T-cell (primary cell): ENCODE data around the gene SASH3. TPM values are rescaled to one million over a fixed set of nuclear protein-coding genes. Genes with fewer than 3 reads are reported as not detected.

Experiments
- ATAC-seq, 4 experiments: fragments of 200-7000 bp in 3 of 4; fragments of 150-1000 bp in 1 of 4; cut with Tn5 transposase; replicated peaks in 1 of 4; 1 replicate in 3 of 4; 2 replicates in 1 of 4; pipeline ENCODE4 v1.10.0; 2021; ENCODE audit warnings: moderate library complexity in 3 of 4, mild to moderate bottlenecking in 2 of 4, moderate number of reproducible peaks in 1 of 4
- CTCF ChIA-PET, 2 donors: fragments of 300-600 bp; sonication (Branson Sonifier 250); formaldehyde crosslinking; loops; one replicate each; lab custom pipeline; 2022; ENCODE audit warnings: antibody characterized with exemption in 2 of 2; lab: Charles Lee
- POLR2A ChIA-PET, 2 donors: fragments of 300-600 bp; sonication (Branson Sonifier 250); formaldehyde crosslinking; loops; one replicate each; lab custom pipeline; 2022; ENCODE audit warnings: antibody characterized with exemption in 2 of 2; lab: Charles Lee
- DNase-seq, 35 experiments: peaks; one replicate each; pipeline versions ENCODE4 v3.0.0 to v3.0.0-alpha.2; 2013 to 2023
- H3K27ac ChIP-seq: one replicate; pipeline ENCODE4 v1.5.1; 2013; ENCODE audit warnings: low read length
- H3K27me3 ChIP-seq, 2 experiments: replicated peaks in 1 of 2; 1 replicate in 1 of 2; 2 replicates in 1 of 2; pipeline versions ENCODE4 v1.6.1 to v1.7.0; 2013; ENCODE audit warnings: low read length in 1 of 2, mixed read lengths in 1 of 2; ENCODE audit not compliant: control insufficient read depth in 2 of 2, insufficient read depth in 2 of 2; ENCODE audit errors: extremely low read depth in 1 of 2
- H3K36me3 ChIP-seq, 2 donors: 1 replicate in 1 of 2; 2 replicates in 1 of 2; pipeline versions ENCODE4 v1.6.1 to v1.7.0; 2013; ENCODE audit warnings: low read length in 1 of 2; ENCODE audit not compliant: control insufficient read depth in 2 of 2, insufficient read depth in 1 of 2; ENCODE audit errors: extremely low read depth in 1 of 2
- H3K4me1 ChIP-seq, 2 experiments: 1 replicate in 1 of 2; 2 replicates in 1 of 2; pipeline versions ENCODE4 v1.6.1 to v1.7.0; 2013; ENCODE audit warnings: low read length in 2 of 2, mixed read lengths in 1 of 2; ENCODE audit not compliant: insufficient read depth in 2 of 2, control insufficient read depth in 1 of 2; ENCODE audit errors: extremely low read depth in 1 of 2
- H3K4me3 ChIP-seq, 2 donors: 1 replicate in 1 of 2; 2 replicates in 1 of 2; pipeline versions ENCODE4 v1.5.1 to v1.7.0; 2013; ENCODE audit warnings: mild to moderate bottlenecking in 2 of 2, low read length in 1 of 2, moderate library complexity in 1 of 2; ENCODE audit not compliant: control insufficient read depth in 1 of 2; ENCODE audit errors: extremely low read depth in 1 of 2
- H3K9me3 ChIP-seq: 2 replicates; pipeline ENCODE4 v1.7.0; 2013
- H3K27ac Mint-ChIP-seq, 2 donors: one replicate each; pipeline ENCODE4 v1.8.0; 2020 to 2021; ENCODE audit warnings: mild to moderate bottlenecking in 2 of 2, mixed read lengths in 2 of 2
- H3K27me3 Mint-ChIP-seq, 2 donors: one replicate each; pipeline ENCODE4 v1.8.0; 2021 to 2022; ENCODE audit warnings: mixed read lengths in 2 of 2
- H3K36me3 Mint-ChIP-seq: one replicate; pipeline ENCODE4 v1.8.0; 2021; ENCODE audit warnings: mixed read lengths
- H3K4me1 Mint-ChIP-seq, 3 donors: one replicate each; pipeline ENCODE4 v1.8.0; 2020 to 2022; ENCODE audit warnings: mixed read lengths in 3 of 3, mild to moderate bottlenecking in 1 of 3
- H3K4me3 Mint-ChIP-seq, 3 donors: one replicate each; pipeline ENCODE4 v1.8.0; 2020 to 2022; ENCODE audit warnings: mild to moderate bottlenecking in 3 of 3, mixed read lengths in 3 of 3, moderate library complexity in 3 of 3
- H3K9me3 Mint-ChIP-seq, 3 donors: one replicate each; pipeline ENCODE4 v1.8.0; 2020 to 2022; ENCODE audit warnings: mixed read lengths in 3 of 3
- WGBS: methylation state at CpG from one replicate; pipeline ENCODE4 v1.1.5; 2013; ENCODE audit warnings: missing lambda C conversion rate; ENCODE audit not compliant: insufficient coverage; 5-methylcytosine and 5-hydroxymethylcytosine counted together
- total RNA-seq, 35 experiments: library from RNA in 6 of 35; stranded (reverse) in 6 of 35; fragments of 120-200 nt in 1 of 35; gene quantifications; one replicate each; pipeline versions ENCODE4 v1.2.1 to v1.2.4 and lab custom pipeline; 2013 to 2026

SASH3 gene
- total RNA-seq, 5 donors from 2014 or later (not counting 1 experiment from before 2014, with no cell fraction given), result 102 to 163 (median 142) TPM

GRCh38 chrX:129797251-129797906 is 17.6 kb downstream of the SASH3 start:
- 87% methylated on average over 3 of the region's 4 CpGs for WGBS
- Histone ChIP-seq H3K4me1 (peaks cover 0 to 27% of the 10 kb centered on the region in 2 experiments), H3K27ac (no peak overlapping the region), H3K4me3 (no peak overlapping the region), H3K9me3 (no peaks in the 10 kb centered on the region), H3K36me3 (peaks cover 0 to 43% of the 10 kb centered on the region in 2 donors), H3K27me3 (no peaks in the 10 kb centered on the region)
- CTCF ChIA-PET, result no interaction called here
- peak overlapping the region; percentile 43 to 55 for H3K27ac Mint-ChIP-seq
- no peak for DNase-seq
- peaks cover 18 to 25% (median 19%) of the 10 kb centered on the region in 3 donors for H3K4me1 Mint-ChIP-seq
- H3K27me3 Mint-ChIP-seq, result peaks cover 0 to 7% of the 10 kb centered on the region in 2 donors
- no peak for ATAC-seq
- POLR2A ChIA-PET, result interaction anchor here in 1 of 2 donors (0.9 kb wide), 1 partner anchor 25 kb away, joined by 3 read pairs; no protein-coding TSS in a partner anchor
- H3K9me3 Mint-ChIP-seq, result no peaks in the 10 kb centered on the region
- H3K36me3 Mint-ChIP-seq, result peaks cover 3% of the 10 kb centered on the region
- no peak overlapping the region for H3K4me3 Mint-ChIP-seq

GRCh38 chrX:129798456-129798855 is 18.7 kb downstream of the SASH3 start:
- Mint-ChIP-seq H3K27me3 (peaks cover 0 to 7% of the 10 kb centered on the region in 2 donors), H3K4me1 (peaks cover 18 to 25% (median 19%) of the 10 kb centered on the region in 3 donors), H3K4me3 (no peak overlapping the region), H3K9me3 (no peaks in the 10 kb centered on the region), H3K27ac (peak overlapping the region; percentile 66 to 81), H3K36me3 (peaks cover 3% of the 10 kb centered on the region)
- Histone ChIP-seq H3K9me3 (no peaks in the 10 kb centered on the region), H3K4me3 (no peak overlapping the region), H3K27me3 (no peaks in the 10 kb centered on the region), H3K4me1 (peaks cover 0 to 17% of the 10 kb centered on the region in 2 experiments), H3K27ac (no peak overlapping the region), H3K36me3 (peaks cover 0 to 32% of the 10 kb centered on the region in 2 donors)
- DNase-seq (no peak), ATAC-seq (peak in 1 of 4 experiments; percentile 13)
- WGBS, result no CpG with 5 or more reads among the region's 3 CpGs
- ChIA-PET POLR2A (interaction anchor here in 1 of 2 donors (0.5 to 1.0 kb wide), 2 partner anchors 15 to 22 kb away, joined by 3 to 5 read pairs; no protein-coding TSS in a partner anchor), CTCF (no interaction called here)

GRCh38 chrX:129798888-129799287 is 19.1 kb downstream of the SASH3 start:
- Histone ChIP-seq H3K36me3 (peaks cover 0 to 28% of the 10 kb centered on the region in 2 donors), H3K4me3 (no peak overlapping the region), H3K4me1 (peaks cover 0 to 13% of the 10 kb centered on the region in 2 experiments), H3K27me3 (no peaks in the 10 kb centered on the region), H3K27ac (peak overlapping the region; percentile 18), H3K9me3 (no peaks in the 10 kb centered on the region)
- DNase-seq (no peak), ATAC-seq (peak in 3 of 4 experiments; percentile 48 to 52 (median 52))
- CTCF ChIA-PET, result no interaction called here
- Mint-ChIP-seq H3K4me3 (no peak overlapping the region), H3K4me1 (peaks cover 19 to 25% (median 20%) of the 10 kb centered on the region in 3 donors), H3K27me3 (peaks cover 0 to 7% of the 10 kb centered on the region in 2 donors), H3K36me3 (peaks cover 3% of the 10 kb centered on the region), H3K27ac (peak overlapping the region; percentile 66 to 81), H3K9me3 (no peaks in the 10 kb centered on the region)
- WGBS, result no CpG with 5 or more reads among the region's 5 CpGs
- POLR2A ChIA-PET, result interaction anchor here in 1 of 2 donors (0.5 to 1.0 kb wide), 2 partner anchors 15 to 22 kb away, joined by 3 to 5 read pairs; no protein-coding TSS in a partner anchor

- H3K36me3 Mint-ChIP-seq, result no peaks in the 10 kb centered on the region
- no CpG with 5 or more reads among the region's 4 CpGs for WGBS
- CTCF ChIA-PET, result interaction anchor here in 1 of 2 donors (0.5 to 1.1 kb wide), 2 partner anchors 13 to 179 kb away, joined by 3 to 4 read pairs; no protein-coding TSS in a partner anchor
- DNase-seq (no peak), ATAC-seq (no peak)
- Histone ChIP-seq H3K4me1 (peaks cover 0 to 11% of the 10 kb centered on the region in 2 experiments), H3K36me3 (peaks cover 0 to 16% of the 10 kb centered on the region in 2 donors), H3K27me3 (no peaks in the 10 kb centered on the region), H3K9me3 (no peaks in the 10 kb centered on the region), H3K4me3 (no peak overlapping the region), H3K27ac (no peak overlapping the region)
- no peak overlapping the region for H3K4me3 Mint-ChIP-seq
- no peaks in the 10 kb centered on the region for H3K9me3 Mint-ChIP-seq
- no peak overlapping the region for H3K27ac Mint-ChIP-seq
- peaks cover 16 to 19% (median 18%) of the 10 kb centered on the region in 3 donors for H3K4me1 Mint-ChIP-seq
- peaks cover 0 to 7% of the 10 kb centered on the region in 2 donors for H3K27me3 Mint-ChIP-seq
- POLR2A ChIA-PET, result interaction anchor here in 1 of 2 donors (0.6 kb wide), 1 partner anchor 432 kb away, joined by 3 read pairs; no protein-coding TSS in a partner anchor
These were observed 20.4 kb downstream of the SASH3 start for GRCh38 chrX:129800186-129800585.

- no peak for ATAC-seq
- Histone ChIP-seq H3K27ac (no peak overlapping the region), H3K4me3 (no peak overlapping the region), H3K9me3 (no peaks in the 10 kb centered on the region), H3K36me3 (no peaks in the 10 kb centered on the region), H3K4me1 (peaks cover 0 to 6% of the 10 kb centered on the region in 2 experiments), H3K27me3 (no peaks in the 10 kb centered on the region)
- H3K9me3 Mint-ChIP-seq, result no peaks in the 10 kb centered on the region
- peaks cover 14 to 19% (median 16%) of the 10 kb centered on the region in 3 donors for H3K4me1 Mint-ChIP-seq
- no peak overlapping the region for H3K27ac Mint-ChIP-seq
- no peak overlapping the region for H3K4me3 Mint-ChIP-seq
- peaks cover 0 to 7% of the 10 kb centered on the region in 2 donors for H3K27me3 Mint-ChIP-seq
- CTCF ChIA-PET, result interaction anchor here in 1 of 2 donors (0.6 kb wide), 1 partner anchor 104 kb away, joined by 5 read pairs; no protein-coding TSS in a partner anchor
- POLR2A ChIA-PET, result no interaction called here
- DNase-seq, result no peak
- no CpG with 5 or more reads among the region's 1 CpG for WGBS
- H3K36me3 Mint-ChIP-seq, result peaks cover 5% of the 10 kb centered on the region
These were observed 23.1 kb downstream of the SASH3 start for GRCh38 chrX:129802863-129803262.

- H3K36me3 ChIP-seq, result no peaks in the 10 kb centered on the region
- H3K27me3 ChIP-seq, result no peaks in the 10 kb centered on the region
- Mint-ChIP-seq H3K27ac (peak overlapping the region in 1 of 2 donors; percentile 8), H3K27me3 (no peaks in the 10 kb centered on the region), H3K4me1 (peaks cover 12 to 19% (median 14%) of the 10 kb centered on the region in 3 donors), H3K36me3 (peaks cover 11% of the 10 kb centered on the region), H3K4me3 (no peak overlapping the region), H3K9me3 (no peaks in the 10 kb centered on the region)
- ChIA-PET CTCF (no interaction called here), POLR2A (no interaction called here)
- ATAC-seq, result no peak
- no peaks in the 10 kb centered on the region for H3K4me1 ChIP-seq
- 72% methylated on average over 2 of the region's 4 CpGs for WGBS
- no peak for DNase-seq
- no peaks in the 10 kb centered on the region for H3K9me3 ChIP-seq
- H3K27ac ChIP-seq, result no peak overlapping the region
- no peak overlapping the region for H3K4me3 ChIP-seq
These were observed 25.1 kb downstream of the SASH3 start for GRCh38 chrX:129804806-129805205.
